HG03378 (cell line): ENCODE results near the gene IDH2.
"Not testable (repeated sequence)": the region's sequence is repeated elsewhere in the genome, so short reads cannot be mapped to it uniquely, and the experiment has no call there.

ENCODE experiments used
- ATAC-seq: cut with Tn5 transposase; IDR thresholded peaks from one replicate; pipeline ENCODE4 v1.9.1; 2021; ENCODE audit warnings: mild to moderate bottlenecking, moderate library complexity; ENCODE audit not compliant: unreplicated experiment

IDH2 gene

DNA sequence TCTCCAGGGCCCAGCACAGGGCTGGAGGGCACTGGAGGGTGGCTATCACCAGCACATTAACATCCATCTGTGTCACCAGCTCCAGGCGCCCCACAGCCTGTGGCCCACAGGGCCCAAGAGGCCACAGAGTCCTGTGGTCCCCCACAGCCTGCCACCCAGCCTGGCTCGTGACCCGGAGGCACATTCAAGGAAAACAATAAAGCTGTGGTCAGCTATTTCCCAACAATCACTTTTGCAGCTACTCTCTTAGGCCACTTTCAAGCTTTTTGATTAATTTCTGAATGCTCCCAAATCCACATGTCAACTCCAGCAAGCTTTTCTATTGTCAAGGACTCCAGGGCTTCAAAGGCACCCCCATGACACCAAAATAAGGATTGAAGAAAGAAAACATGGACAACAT is 16.7 kb downstream of the IDH2 start:
- no peak for ATAC-seq

DNA sequence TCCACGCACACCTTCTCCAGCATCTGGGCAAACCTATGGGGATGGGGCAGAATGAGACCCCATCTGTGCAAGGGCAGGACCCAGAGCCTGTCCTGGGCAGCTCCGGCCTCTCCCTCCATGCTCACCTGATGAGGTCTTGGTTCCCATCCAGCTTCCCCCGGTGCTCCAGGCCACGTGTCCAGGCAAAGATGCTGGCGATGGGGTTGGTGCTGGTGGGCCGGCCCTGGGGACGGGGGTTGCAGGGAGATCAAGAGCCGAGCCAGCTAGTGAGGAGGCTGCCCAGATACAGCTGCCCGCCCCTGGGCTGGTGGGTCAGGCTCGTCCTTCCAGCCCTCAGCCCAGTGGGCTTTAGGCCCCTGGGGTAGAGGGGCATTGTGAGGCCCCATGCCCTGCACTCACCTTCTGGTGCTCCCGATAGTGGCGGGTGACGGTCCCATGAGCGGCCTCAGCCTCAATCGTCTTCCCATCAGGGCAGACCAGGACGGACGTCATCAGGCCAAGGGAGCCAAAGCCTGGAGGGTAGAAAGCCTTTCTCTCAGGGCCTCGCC is 17.3 kb downstream of the IDH2 start:
- no peak for ATAC-seq

DNA sequence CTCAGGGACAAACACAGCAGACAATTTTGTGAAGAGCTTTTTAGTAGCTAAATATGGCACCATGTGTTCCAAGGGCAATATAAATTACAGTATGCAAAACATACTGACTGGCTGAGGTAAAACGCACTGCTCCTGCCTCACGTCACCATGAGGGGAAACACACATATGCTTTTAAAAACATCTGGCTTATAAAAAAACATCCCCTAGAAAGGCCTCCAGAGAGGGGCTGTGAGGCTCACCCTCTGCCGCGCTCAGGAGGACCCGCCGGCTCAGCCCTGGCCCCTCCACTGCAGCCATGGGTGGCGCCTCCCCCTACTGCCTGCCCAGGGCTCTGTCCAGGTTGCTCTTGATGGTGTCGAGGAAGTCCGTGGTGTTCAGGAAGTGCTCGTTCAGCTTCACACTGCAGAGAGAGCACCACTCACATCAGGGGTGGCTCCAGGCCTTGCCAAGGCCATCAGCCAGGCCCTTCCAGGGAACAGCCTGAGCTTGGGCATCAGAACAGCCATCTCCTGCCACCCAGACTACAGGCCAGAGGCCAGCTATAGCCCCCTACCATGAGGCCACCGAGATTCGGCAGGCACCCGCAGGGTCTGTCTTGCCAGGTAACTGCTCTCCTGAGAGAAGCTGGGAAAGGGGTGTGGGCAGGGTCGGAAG is 18.2 kb downstream of the IDH2 start:
- ATAC-seq: no peak

DNA sequence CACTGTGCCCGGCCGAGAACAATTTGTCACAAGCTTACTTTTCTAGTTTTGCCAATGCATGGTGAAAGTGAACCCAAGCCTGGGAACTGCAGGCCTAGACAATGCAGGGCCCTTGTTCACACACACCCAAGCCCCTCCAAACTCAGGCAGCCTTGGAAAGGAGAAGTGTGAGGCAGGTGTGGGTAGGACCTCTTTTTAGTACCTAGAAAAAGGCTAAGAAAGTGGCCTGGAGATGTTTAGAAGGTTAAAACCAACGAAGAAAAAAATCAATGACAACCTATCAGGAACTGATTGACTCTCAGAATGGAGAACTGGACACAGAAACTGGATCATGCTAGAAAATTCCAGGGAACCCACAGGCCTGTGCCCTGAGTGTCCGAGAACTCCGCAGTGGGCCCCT is 18.8 kb downstream of the IDH2 start:
- no peak for ATAC-seq

DNA sequence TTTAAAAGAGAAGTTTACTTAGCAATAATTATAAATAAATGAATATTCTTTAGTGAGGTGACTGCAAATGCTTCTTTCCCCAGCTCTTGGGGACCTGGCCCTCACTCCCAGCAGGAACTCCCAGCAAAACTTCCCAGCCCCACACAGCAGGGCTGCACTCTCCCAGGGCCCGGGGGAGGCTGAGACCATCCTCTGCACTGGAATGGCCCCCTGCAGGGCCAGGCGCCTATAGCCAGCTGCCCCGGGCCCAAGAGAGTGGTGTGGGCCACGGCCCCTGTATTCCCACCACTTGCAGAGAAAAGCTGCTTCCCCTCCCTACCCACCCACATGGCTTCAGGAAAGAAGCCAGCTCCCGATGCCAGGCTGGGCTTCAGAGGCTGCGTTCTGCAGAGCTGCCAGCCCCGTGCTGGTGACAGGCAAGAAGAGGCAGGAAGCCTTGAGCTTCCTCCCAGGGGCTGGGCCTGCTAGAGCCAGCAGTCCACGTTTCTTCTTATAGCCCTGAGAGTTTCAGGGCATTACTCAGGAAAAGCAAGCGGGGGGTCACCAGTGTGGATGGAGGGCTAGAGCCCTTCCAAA is 20.0 kb downstream of the IDH2 start:
- no peak for ATAC-seq

DNA sequence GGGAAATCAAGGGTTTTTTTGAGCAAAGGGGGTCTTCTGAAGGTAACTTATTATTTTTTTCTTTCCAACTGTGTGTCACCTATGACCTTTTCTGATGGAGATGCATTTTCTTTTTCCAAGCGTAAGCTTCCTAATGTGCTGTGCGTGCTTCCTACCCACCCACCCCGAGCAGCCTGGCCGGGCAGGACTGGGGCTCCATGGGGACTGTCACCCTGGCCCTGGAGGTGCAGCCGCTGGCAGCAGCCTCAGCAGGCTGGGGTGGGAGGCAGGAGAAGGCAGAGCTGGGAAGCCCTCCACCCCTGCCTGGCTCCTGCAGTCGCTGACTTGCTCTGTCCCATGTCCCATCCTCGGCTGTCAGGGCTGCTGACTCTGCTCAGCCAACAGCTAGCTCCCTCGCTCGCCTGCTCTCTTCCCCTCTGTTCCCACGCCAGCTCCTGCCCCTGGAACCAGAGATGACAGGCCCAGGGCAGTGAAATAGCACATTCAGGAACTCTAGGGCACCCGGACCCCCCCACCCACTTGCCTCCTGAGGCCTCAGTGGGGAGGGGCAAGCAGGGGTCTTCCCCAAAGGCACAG is 21.4 kb downstream of the IDH2 start:
- no peak for ATAC-seq

DNA sequence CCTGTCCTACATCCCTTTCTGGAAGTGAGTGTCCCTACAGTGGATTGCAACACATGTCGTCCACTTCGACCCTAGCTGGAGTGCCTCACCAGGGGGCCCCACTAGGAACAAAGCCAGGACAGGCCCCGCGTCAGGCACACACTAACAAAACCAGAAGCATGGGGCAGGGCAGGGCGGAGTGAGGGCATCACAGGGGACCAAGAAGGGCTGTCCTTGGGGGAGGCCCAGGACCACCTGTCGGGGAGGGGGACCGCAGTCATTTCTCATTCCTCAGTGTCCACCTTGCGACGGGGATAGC is 21.9 kb downstream of the IDH2 start:
- ATAC-seq: no peak

DNA sequence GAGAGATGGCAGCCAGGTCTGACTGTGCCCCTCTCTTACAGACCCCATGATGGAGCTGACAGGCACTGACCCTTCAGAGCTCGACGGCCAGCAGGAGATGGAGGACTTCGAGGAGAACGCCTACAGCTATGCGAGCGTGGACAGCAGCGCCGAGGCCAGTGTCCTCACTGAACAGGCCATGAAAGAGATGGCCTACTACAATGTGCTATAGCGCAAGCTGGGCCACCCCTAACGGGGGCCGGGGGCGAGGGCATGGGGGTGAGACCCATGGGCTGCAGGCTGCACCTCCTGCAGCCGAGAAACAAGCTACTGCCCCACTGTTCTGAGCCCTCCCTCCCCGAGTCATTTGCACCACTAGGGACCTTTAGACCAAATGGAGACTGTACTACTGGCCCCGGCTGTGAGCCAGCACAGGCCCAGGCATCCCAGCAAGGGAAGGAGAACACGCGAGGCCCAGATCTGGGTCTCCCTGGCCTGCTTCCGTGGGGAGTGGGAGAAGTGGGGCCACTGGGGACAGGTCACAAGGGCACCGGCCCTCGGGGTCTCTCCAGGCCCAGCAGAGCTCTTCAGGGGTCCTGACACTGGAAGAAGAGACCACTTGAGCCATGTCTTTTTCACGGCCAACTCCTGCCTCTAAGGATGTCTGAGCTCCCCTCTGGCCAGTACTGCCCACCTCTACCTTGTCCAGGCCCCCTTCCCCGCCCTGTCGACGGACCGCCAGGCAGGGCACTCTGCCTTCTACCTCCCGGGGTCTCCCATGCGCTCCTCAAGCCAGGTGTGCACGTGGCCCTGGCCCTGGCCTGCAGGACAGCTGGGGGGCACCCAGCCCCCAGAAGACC is 22.4 kb downstream of the IDH2 start:
- no peak for ATAC-seq

DNA sequence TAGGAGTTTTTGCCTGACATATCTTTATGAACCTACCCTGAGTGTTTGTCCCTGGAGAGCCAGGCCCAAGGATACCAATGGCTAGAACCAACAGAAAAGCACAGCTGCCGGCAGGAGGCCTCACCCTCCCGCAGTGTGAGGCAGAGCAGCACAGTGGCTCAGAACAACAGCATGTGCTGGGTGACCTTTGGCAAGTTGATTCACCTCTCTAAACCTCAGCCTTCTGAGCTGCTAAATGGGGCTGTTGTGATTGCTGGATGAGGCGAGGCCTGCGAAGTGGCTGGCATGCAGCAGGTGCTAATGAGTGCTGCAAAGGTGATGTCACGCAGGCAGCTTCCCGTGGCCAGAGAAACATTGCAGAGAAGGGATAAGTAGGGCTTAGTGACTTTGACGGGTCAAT is 23.3 kb downstream of the IDH2 start:
- ATAC-seq: no peak

GRCh38 chr15:90076716-90077115 is 25.6 kb downstream of the IDH2 start:
- no peak for ATAC-seq

GRCh38 chr15:90075420-90076289 is 26.6 kb downstream of the IDH2 start:
- no peak for ATAC-seq

DNA sequence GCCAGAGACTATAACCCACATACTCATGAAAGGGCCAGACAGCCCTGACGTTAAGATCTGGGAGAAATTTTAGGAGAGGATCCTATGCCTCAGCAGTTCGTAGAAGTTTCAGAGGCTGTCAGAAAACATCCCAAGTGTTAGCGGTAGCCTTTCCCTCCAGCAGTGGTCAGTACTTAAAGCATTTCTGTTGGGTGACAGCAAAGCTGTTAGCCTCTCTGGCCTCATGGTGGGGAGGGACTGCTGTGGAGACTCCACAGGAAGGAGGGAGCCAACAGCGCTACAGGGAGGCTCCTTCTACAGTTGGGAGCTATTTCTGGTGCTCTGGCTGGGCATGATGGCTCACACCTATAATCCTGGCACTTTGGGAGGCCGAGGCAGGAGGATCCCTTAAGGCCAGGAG is 27.4 kb downstream of the IDH2 start:
- no peak for ATAC-seq

DNA sequence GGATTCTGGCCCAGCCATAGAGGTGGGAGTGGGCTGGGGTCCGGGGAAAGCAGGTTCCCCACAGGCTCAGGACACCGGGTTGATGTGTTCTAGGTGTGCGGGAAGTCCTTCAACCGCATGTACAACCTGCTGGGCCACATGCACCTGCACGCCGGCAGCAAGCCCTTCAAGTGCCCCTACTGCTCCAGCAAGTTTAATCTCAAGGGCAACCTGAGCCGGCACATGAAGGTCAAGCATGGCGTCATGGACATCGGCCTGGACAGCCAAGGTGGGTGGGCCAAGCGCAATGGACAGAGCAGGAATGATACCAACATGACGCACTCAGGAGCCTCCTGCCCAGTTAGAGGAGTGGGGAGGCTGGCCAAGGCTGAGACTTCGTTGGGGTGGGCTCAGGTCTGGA is 28.2 kb downstream of the IDH2 start:
- no peak for ATAC-seq

- no peak for ATAC-seq
Measured at GRCh38 chr15:90072978-90073640, 29.2 kb downstream of the IDH2 start.

- ATAC-seq: peak; percentile 61
Measured at GRCh38 chr15:90071220-90071807, 31.0 kb downstream of the IDH2 start.

- ATAC-seq: not testable (repeated sequence)
Measured at GRCh38 chr15:90070623-90071022, 31.6 kb downstream of the IDH2 start.

- ATAC-seq: no peak
Measured at GRCh38 chr15:90067953-90068606, 34.2 kb downstream of the IDH2 start.

- ATAC-seq: no peak
Measured at GRCh38 chr15:90067181-90067952, 34.9 kb downstream of the IDH2 start.

DNA sequence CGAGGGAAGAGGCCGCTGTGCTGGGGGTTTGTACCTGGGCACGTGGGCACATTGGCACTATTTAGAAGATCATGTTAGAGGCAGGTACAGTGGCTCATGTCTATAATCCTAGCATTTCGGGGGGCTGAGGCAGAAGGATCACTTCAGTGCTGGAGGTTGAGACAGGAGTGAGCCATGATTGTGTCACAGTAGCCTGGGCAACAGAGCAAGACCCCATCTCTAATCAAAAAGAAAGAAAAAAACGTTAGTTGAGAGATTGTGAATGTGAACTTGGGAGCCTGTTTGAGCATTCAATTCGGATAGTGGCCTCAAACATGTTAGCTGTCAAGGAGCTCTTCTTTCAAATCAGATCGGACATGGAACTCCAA is 36.6 kb downstream of the IDH2 start:
- no peak for ATAC-seq
